ENCODE data around the gene TRIO. TPM values are rescaled to one million over a fixed set of nuclear protein-coding genes. Genes with fewer than 3 reads are reported as not detected.

TRIO gene
- total RNA-seq, 1 experiment from 2014 or later, result 211 TPM

DNA sequence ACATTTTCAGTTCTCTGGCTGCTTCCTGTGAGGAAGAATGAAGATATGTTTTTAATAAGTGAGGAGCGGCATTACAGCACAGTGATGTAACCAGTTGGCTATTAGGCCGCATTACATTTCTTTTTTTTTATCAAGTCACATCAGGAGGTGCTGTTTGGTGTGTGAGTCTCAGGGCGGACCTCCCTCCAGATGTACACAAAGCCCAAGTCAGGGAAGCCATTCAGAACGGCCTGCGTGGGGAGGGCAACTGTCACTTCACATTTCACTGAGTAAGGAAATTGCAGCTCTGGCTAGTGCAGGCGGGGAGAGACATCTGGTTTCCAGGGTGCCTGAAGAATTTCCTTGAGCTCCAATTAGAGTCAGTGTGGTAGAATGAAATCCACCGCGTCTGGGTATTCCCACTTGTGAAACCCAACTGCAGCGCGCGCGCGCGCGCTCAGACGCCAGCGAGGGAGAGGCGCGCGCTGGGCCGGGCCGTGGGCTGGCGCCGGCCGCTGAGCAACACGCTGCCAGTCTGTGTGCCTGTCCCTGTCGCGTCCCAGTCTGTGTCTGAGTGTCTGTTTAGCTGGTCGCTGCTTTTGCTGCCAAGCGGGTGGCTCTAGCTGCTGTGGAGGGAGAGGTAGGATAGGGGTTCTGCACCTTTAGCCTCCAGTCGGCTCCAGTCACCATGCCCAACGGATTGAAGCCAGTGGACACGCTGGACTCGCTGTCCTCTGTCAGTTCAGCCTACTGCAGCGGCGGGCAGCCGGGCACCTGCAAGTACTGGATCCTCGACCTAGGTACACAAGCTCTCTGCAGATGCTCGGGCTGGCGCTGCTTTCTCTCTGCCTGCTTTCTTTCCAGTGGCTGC is 297.7 kb downstream of the TRIO start:
- ChIA-PET CTCF (no interaction called here), POLR2A (ENCODE audit: unreplicated experiment) (no interaction called here)
- TF ChIP-seq EZH2 (IDR thresholded peaks at IDR 0.05; ENCODE audit: low read length, unreplicated experiment) (no peak), EZH2phosphoT487 (IDR thresholded peaks at IDR 0.05; ENCODE audit: borderline replicate concordance, low read length) (no peak)
- TF ChIP-seq, protein P1, sequence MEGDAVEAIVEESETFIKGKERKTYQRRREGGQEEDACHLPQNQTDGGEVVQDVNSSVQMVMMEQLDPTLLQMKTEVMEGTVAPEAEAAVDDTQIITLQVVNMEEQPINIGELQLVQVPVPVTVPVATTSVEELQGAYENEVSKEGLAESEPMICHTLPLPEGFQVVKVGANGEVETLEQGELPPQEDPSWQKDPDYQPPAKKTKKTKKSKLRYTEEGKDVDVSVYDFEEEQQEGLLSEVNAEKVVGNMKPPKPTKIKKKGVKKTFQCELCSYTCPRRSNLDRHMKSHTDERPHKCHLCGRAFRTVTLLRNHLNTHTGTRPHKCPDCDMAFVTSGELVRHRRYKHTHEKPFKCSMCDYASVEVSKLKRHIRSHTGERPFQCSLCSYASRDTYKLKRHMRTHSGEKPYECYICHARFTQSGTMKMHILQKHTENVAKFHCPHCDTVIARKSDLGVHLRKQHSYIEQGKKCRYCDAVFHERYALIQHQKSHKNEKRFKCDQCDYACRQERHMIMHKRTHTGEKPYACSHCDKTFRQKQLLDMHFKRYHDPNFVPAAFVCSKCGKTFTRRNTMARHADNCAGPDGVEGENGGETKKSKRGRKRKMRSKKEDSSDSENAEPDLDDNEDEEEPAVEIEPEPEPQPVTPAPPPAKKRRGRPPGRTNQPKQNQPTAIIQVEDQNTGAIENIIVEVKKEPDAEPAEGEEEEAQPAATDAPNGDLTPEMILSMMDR (conservative IDR thresholded peaks at IDR 0.05; ENCODE audit: low read depth, low read length), result no peak
- Histone ChIP-seq H2AFZ (ENCODE audit: low read length) (no peak overlapping the region), H3K4me1 (ENCODE audit: insufficient read depth, low read length) (peaks cover 27% of the 10 kb centered on the region), H3K79me2 (ENCODE audit: low read length) (peaks cover 71% of the 10 kb centered on the region), H3K4me2 (ENCODE audit: low read length) (no peak overlapping the region), H3K27ac (ENCODE audit: low read length) (no peak overlapping the region), H3K9ac (ENCODE audit: low read length) (no peak overlapping the region), H3K9me2 (replicated peaks; ENCODE audit: low read length) (no peaks in the 10 kb centered on the region), H3K27me3 (ENCODE audit: low read length) (no peaks in the 10 kb centered on the region), H3F3A (ENCODE audit: low read length, unreplicated experiment) (no peaks in the 10 kb centered on the region), H3K9me3 (ENCODE audit: low read length) (no peaks in the 10 kb centered on the region), H3K36me3 (ENCODE audit: low read depth, low read length) (peaks cover 32% of the 10 kb centered on the region), H4K20me1 (ENCODE audit: low read length) (no peaks in the 10 kb centered on the region), H3K4me3 (ENCODE audit: low read length) (no peak overlapping the region)
- intact Hi-C loops (cut with micrococcal nuclease), result no loop called here
- DNase-seq (no peak), ATAC-seq (no peak)
- no TSS peak for BruUV-seq (replicated peaks)

DNA sequence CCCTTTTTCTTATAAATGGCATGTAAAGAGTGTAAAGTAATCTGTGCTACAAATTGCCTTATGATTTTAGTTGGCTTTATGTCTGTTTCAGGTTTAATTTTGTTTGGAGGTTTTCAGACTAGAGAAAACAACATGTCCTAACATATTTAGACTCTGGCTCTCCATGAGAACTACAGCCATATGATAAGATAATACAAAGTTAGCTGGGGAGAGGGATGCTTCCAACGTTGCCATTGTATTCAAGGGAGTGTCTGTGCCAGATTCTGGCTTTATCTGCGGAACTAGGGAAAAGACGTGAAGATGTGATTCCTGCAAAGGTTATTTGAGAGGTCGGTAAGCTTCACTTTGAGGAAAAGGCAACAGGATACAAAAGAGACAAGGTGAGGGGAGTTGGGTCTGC is 298.5 kb downstream of the TRIO start:
- Histone ChIP-seq H3K79me2 (ENCODE audit: low read length) (peaks cover 77% of the 10 kb centered on the region), H3K27me3 (ENCODE audit: low read length) (no peaks in the 10 kb centered on the region), H3K4me1 (ENCODE audit: insufficient read depth, low read length) (peaks cover 27% of the 10 kb centered on the region), H3F3A (ENCODE audit: low read length, unreplicated experiment) (no peaks in the 10 kb centered on the region), H3K9me3 (ENCODE audit: low read length) (no peaks in the 10 kb centered on the region), H3K9me2 (replicated peaks; ENCODE audit: low read length) (no peaks in the 10 kb centered on the region), H3K9ac (ENCODE audit: low read length) (no peak overlapping the region), H3K4me2 (ENCODE audit: low read length) (no peak overlapping the region), H3K4me3 (ENCODE audit: low read length) (no peak overlapping the region), H3K36me3 (ENCODE audit: low read depth, low read length) (peaks cover 30% of the 10 kb centered on the region), H4K20me1 (ENCODE audit: low read length) (no peaks in the 10 kb centered on the region), H3K27ac (ENCODE audit: low read length) (no peak overlapping the region), H2AFZ (ENCODE audit: low read length) (no peak overlapping the region)
- intact Hi-C loops (cut with micrococcal nuclease), result no loop called here
- ChIA-PET POLR2A (ENCODE audit: unreplicated experiment) (no interaction called here), CTCF (no interaction called here)
- DNase-seq, result no peak
- no peak for ATAC-seq
- TF ChIP-seq, protein P1 (conservative IDR thresholded peaks at IDR 0.05; ENCODE audit: low read depth, low read length), result no peak
- TF ChIP-seq EZH2 (IDR thresholded peaks at IDR 0.05; ENCODE audit: low read length, unreplicated experiment) (no peak), EZH2phosphoT487 (IDR thresholded peaks at IDR 0.05; ENCODE audit: borderline replicate concordance, low read length) (no peak)
- BruUV-seq (replicated peaks), result no TSS peak

DNA sequence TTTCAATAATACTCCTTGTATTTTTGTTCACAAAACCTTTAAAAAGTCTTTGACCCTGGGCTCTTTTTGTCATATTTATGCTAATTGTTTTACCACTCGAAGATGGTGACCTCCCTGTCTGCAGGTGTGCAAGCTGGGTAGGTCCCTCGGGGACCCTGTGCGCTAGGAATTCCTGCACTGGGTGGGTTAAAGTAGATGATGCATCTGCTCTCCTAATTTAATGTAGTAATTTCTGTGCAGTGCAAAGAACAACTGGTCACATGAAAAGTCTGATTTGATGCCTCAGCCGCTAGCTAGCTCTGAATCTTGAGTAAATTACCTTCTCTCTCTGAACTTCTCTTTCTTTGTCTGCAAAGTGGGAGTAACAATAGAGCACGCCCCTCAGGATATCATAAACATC is 299.4 kb downstream of the TRIO start:
- Histone ChIP-seq H3K79me2 (ENCODE audit: low read length) (peaks cover 75% of the 10 kb centered on the region), H3K9me3 (ENCODE audit: low read length) (no peaks in the 10 kb centered on the region), H3F3A (ENCODE audit: low read length, unreplicated experiment) (no peaks in the 10 kb centered on the region), H2AFZ (ENCODE audit: low read length) (no peak overlapping the region), H3K27me3 (ENCODE audit: low read length) (no peaks in the 10 kb centered on the region), H3K4me1 (ENCODE audit: insufficient read depth, low read length) (peaks cover 27% of the 10 kb centered on the region), H3K36me3 (ENCODE audit: low read depth, low read length) (peaks cover 30% of the 10 kb centered on the region), H3K4me3 (ENCODE audit: low read length) (no peak overlapping the region), H3K9me2 (replicated peaks; ENCODE audit: low read length) (no peaks in the 10 kb centered on the region), H3K27ac (ENCODE audit: low read length) (no peak overlapping the region), H3K4me2 (ENCODE audit: low read length) (no peak overlapping the region), H3K9ac (ENCODE audit: low read length) (no peak overlapping the region), H4K20me1 (ENCODE audit: low read length) (no peaks in the 10 kb centered on the region)
- CTCF ChIA-PET, result no interaction called here
- intact Hi-C loops (cut with micrococcal nuclease), result no loop called here
- POLR2A ChIA-PET (ENCODE audit: unreplicated experiment), result no interaction called here
- DNase-seq (no peak), ATAC-seq (no peak)
- no peak for TF ChIP-seq EZH2phosphoT487 (IDR thresholded peaks at IDR 0.05; ENCODE audit: borderline replicate concordance, low read length)
- no peak for TF ChIP-seq EZH2 (IDR thresholded peaks at IDR 0.05; ENCODE audit: low read length, unreplicated experiment)
- TF ChIP-seq, protein P1 (conservative IDR thresholded peaks at IDR 0.05; ENCODE audit: low read depth, low read length), result no peak
- BruUV-seq (replicated peaks), result no TSS peak
